Measurements from ENCODE around the gene SYT9.

DNA sequence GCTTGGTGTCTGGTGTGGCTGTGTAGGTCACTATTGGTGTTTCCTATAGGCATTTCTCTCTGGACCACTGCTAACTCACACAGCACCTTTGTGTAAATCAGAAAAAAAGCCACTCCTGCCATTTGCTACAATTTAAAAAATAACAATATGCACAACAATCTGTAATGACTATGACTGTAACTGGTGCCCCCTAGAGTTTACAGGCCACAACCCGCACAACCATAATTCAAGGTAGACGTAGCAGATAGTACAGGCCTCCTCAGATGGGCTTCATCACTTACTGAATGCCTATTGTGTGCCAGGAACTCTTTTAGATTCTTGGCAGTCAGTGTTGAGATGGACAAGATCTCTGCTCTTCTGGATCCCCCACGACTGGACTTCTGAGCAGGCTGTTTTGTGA, 47.7 kb downstream of the SYT9 start:
- TF ChIP-seq SIN3A (IDR thresholded peaks at IDR 0.05; ENCODE audit: borderline replicate concordance, low read depth, low read length), result no peak
- TF ChIP-seq MXI1 (IDR thresholded peaks at IDR 0.05; ENCODE audit: low read depth, low read length), result no peak
- no peak for TF ChIP-seq RCOR1 (IDR thresholded peaks at IDR 0.05; ENCODE audit: low read length)
- TF ChIP-seq, protein P1, sequence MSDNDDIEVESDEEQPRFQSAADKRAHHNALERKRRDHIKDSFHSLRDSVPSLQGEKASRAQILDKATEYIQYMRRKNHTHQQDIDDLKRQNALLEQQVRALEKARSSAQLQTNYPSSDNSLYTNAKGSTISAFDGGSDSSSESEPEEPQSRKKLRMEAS (IDR thresholded peaks at IDR 0.05; ENCODE audit: low read depth), result no peak
- no peak for TF ChIP-seq TCF12 (IDR thresholded peaks at IDR 0.05)
- TF ChIP-seq, protein P2, sequence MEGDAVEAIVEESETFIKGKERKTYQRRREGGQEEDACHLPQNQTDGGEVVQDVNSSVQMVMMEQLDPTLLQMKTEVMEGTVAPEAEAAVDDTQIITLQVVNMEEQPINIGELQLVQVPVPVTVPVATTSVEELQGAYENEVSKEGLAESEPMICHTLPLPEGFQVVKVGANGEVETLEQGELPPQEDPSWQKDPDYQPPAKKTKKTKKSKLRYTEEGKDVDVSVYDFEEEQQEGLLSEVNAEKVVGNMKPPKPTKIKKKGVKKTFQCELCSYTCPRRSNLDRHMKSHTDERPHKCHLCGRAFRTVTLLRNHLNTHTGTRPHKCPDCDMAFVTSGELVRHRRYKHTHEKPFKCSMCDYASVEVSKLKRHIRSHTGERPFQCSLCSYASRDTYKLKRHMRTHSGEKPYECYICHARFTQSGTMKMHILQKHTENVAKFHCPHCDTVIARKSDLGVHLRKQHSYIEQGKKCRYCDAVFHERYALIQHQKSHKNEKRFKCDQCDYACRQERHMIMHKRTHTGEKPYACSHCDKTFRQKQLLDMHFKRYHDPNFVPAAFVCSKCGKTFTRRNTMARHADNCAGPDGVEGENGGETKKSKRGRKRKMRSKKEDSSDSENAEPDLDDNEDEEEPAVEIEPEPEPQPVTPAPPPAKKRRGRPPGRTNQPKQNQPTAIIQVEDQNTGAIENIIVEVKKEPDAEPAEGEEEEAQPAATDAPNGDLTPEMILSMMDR (IDR thresholded peaks at IDR 0.05), result no peak
- no peak for TF ChIP-seq POLR2AphosphoS5 (IDR thresholded peaks at IDR 0.05; ENCODE audit: low read depth, low read length)
- no peak for TF ChIP-seq TAF1 (IDR thresholded peaks at IDR 0.05; ENCODE audit: borderline replicate concordance, low read depth, low read length)
